SKM-1 treated with dmso at 0.1 percent for 144 hours (cell line): Measurements from ENCODE around the gene IFNL2.

Experiments used
- DNase-seq: peaks from one replicate; lab custom pipeline; 2025; ENCODE audit not compliant: unreplicated experiment; lab: John Stamatoyannopoulos, UW

IFNL2 gene

GRCh38 chr19:39316627-39317321 is 48.6 kb downstream of the IFNL2 start:
- no peak for DNase-seq

GRCh38 chr19:39317476-39317875 is 49.3 kb downstream of the IFNL2 start:
- no peak for DNase-seq

DNA sequence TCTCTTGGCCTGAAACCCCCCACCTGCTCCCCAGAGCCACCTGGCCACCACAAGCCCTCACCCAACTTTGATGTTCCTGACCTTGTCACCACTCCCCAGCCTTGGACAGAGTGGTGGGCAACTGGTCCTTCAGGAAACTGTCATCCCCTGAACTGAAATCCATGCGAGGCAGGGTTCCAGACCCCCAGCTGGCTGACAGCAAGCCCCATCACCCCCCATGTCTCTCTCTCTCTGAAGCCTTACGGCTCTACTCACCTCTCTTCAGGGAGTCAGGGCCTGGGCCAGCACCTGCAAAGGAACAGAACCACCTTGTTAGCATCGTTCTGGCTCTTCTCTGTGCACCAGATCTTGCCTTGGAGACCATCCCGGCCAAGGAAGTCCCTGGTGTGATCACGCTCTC is 49.9 kb downstream of the IFNL2 start:
- DNase-seq: no peak

DNA sequence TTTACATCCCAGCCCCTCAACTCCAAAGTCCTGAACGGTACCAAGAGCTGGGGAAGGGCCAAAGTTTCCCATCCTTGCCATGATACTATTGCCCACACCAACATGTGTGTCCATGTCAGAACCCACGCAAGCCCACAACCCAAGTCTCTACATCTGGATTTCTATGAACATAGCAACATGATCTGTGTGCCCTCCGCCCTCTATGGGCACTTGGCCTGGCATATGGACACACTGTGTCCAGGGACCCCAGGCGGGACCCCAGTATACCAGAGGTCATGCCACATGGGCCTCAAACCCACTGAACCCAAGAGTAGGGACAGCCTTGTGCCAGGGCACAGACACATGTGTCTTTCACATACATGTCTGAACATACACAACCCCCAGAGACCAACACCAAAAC is 50.5 kb downstream of the IFNL2 start:
- DNase-seq: no peak

GRCh38 chr19:39319098-39319891 is 51.1 kb downstream of the IFNL2 start:
- DNase-seq: no peak
